22Rv1 (cell line): ENCODE results near the gene PODN.

ENCODE experiments used
- H3K27ac ChIP-seq: fragments of 450-650 bp; 2 replicates; pipeline ENCODE4 v1.5.1; 2017
- ZFX ChIP-seq: fragments of 450-650 bp; IDR thresholded peaks from 2 replicates; pipeline ENCODE4 v1.6.1; 2017; ENCODE audit warnings: antibody characterized with exemption, borderline replicate concordance
- TF ChIP-seq, protein P1 (sequence below): fragments of 450-650 bp; IDR thresholded peaks from 2 replicates; pipeline ENCODE4 v1.5.1; 2017; ENCODE audit warnings: mild to moderate bottlenecking

The PODN gene

DNA sequence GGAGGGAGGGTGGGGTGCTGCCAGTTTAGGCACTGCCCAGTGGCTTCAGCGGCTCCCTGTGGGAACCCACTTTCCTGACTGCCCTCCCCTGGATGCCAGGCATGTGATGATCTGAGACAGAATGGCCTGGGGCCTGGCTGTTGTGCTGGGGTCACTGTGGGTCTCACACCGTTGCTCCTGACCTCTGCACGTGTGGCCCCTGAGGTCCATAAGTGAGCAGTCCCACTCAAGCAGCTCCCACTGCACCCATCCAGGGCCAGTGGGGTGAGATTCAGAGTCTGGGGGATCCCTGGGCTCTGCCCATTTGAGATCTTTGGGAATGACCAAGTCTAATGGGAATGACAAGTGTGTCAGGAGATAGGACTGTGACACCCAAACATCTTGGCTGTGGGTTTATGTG is 18.0 kb downstream of the PODN start:
- TF ChIP-seq ZFX, result no peak
- TF ChIP-seq, protein P1, sequence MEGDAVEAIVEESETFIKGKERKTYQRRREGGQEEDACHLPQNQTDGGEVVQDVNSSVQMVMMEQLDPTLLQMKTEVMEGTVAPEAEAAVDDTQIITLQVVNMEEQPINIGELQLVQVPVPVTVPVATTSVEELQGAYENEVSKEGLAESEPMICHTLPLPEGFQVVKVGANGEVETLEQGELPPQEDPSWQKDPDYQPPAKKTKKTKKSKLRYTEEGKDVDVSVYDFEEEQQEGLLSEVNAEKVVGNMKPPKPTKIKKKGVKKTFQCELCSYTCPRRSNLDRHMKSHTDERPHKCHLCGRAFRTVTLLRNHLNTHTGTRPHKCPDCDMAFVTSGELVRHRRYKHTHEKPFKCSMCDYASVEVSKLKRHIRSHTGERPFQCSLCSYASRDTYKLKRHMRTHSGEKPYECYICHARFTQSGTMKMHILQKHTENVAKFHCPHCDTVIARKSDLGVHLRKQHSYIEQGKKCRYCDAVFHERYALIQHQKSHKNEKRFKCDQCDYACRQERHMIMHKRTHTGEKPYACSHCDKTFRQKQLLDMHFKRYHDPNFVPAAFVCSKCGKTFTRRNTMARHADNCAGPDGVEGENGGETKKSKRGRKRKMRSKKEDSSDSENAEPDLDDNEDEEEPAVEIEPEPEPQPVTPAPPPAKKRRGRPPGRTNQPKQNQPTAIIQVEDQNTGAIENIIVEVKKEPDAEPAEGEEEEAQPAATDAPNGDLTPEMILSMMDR, result no peak
- no peak overlapping the region for H3K27ac ChIP-seq

DNA sequence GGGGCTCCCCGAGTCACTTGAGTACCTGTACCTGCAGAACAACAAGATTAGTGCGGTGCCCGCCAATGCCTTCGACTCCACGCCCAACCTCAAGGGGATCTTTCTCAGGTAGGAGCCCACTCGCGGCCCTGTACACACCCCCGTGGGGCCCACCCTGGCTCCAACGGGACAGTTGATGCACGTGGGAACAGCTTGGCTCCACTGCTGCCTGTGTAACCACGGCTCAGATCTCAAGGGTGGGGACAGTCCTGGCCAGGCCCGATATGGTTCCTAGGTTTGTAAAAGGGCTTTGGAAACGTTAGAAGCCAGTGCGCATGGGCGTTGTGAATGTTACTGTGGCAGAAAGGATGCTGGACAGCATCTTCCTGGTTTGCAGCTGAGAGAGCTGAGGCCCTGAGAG is 18.8 kb downstream of the PODN start:
- TF ChIP-seq ZFX, result no peak
- TF ChIP-seq, protein P1, result no peak
- no peak overlapping the region for H3K27ac ChIP-seq

GRCh38 chr1:53081384-53082066 is 19.5 kb downstream of the PODN start:
- no peak for TF ChIP-seq ZFX
- TF ChIP-seq, protein P1, result no peak
- H3K27ac ChIP-seq, result no peak overlapping the region

DNA sequence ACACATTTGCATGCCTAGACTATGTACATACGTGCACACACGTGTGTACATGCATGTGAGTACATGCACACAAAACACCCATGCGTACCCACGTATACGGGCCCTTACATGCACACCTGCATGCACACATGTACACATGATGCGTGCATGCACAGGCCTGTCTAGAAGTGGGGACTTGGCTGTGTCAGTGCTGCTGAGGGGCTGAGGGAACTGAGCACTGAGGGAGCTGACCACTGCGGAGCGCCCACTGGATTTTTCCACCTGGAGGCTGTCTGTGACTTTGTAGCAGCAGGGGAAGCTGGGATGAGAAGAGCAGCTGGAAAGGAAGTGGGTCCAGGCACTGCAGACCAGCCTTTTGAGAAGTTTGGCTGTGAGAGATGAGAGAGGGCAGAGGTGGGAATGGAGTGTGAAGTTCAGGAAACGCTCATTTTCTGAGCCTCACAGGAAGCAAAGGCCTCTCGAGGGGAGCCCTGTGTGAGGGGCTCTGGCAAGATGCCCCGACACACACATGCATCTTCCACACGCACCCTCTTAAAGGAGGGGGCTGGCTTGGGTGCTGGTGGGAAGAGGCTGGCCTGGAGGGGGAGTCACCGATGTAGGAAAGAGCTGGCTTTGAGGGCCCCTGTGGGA is 20.9 kb downstream of the PODN start:
- no peak for TF ChIP-seq ZFX
- TF ChIP-seq, protein P1, result no peak
- no peak overlapping the region for H3K27ac ChIP-seq

DNA sequence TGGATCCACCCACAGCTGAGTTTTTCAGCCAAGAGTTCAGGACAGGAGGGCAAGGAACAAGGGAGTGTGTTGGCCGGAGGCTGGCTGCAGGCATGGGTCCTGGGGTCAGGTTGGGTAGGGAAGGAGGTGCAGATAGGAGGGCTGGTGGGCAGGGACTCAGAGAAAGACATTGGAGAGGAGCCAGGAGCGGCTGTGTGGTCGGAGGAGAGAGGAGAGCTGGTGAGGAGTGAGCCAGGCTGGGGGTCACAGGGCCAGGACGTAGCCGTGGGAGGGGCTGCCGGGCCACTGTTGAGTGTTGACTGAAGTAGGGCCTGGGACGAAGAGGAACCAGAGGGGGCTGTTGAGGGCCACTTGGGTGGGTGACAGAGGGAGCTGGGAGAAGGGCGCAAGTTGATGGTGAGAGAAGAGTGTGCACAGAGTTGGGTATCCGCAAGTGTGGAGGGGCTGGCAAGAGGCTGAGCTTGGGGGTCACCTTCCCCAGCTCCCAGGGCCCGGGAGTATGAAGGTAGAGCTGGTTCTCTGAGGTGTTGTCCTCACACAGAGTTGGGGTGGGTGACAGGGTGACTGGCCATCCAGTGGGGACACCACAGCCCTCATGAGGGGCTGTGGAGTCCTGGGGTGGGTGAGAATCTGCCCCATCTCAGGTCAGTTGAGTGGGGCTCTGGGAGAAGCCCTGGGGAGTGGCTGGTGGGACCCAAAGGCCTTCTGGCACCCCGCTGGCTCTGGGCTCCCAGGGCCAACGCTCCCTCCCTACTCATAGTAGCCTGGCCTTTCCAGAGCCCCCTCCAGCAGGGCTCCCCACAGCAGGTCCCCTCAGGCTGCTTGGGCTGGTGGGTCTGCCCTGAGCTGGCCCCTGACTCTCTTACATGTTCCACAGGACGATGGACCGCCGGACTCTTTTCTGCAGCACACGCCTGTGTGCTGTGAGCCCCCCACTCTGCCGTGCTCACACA is 21.9 kb downstream of the PODN start:
- TF ChIP-seq ZFX, result no peak
- TF ChIP-seq, protein P1, result no peak
- H3K27ac ChIP-seq, result no peak overlapping the region

GRCh38 chr1:53084589-53084971 is 22.6 kb downstream of the PODN start:
- TF ChIP-seq, protein P1, result no peak
- no peak overlapping the region for H3K27ac ChIP-seq
